HCT116 (cell line): ENCODE measurements around the gene GNAS. TPM values are rescaled to one million over a fixed set of nuclear protein-coding genes. Genes with fewer than 3 reads are reported as not detected.

Experiments
- ATAC-seq: fragments of 200-7000 bp; cut with Tn5 transposase; 2 replicates; pipeline ENCODE4 v1.9.1; 2020; ENCODE audit warnings: mild to moderate bottlenecking, moderate library complexity
- BruUV-seq: library from RNA; stranded (reverse); fragments of 400-500 nt; replicated peaks from 2 replicates; lab custom pipeline; 2021; lab: Mats Ljungman, UMichigan
- CTCF ChIA-PET: fragments of 300-600 bp; sonication (Branson Sonifier 250); formaldehyde crosslinking; loops from one replicate; lab custom pipeline; 2021; ENCODE audit warnings: antibody characterized with exemption; lab: Charles Lee
- POLR2A ChIA-PET: fragments of 300-600, 350-600 bp; sonication (Branson Sonifier 250); formaldehyde crosslinking; loops from one replicate; lab custom pipeline; 2021; ENCODE audit warnings: antibody characterized with exemption; lab: Charles Lee
- RAD21 ChIA-PET, 2 experiments: fragments of 300-600 bp; sonication (Branson Sonifier 250); formaldehyde crosslinking; loops; one replicate each; lab custom pipeline; 2023; ENCODE audit warnings: low total read pairs in 2 of 2; ENCODE audit not compliant: uncharacterized antibody in 2 of 2, unreplicated experiment in 2 of 2, low non-redundant PET in 1 of 2; lab: Charles Lee
- DNase-seq: peaks from one replicate; pipeline ENCODE4 v3.0.0-alpha.2; 2010; ENCODE audit warnings: low read depth, low spot score
- H2AFZ ChIP-seq: fragments of 200-600 bp; shearing (Covaris generic), sonication (generic); 2 replicates; pipeline ENCODE4 v1.6.1; 2017; ENCODE audit warnings: low read depth, mixed run types, mixed read lengths, antibody characterized with exemption, low read length; ENCODE audit not compliant: poor library complexity, severe bottlenecking
- H3K27ac ChIP-seq: 2 replicates; pipeline ENCODE4 v1.5.1; 2012; ENCODE audit warnings: low read depth, low read length
- H3K27me3 ChIP-seq: fragments of 200-600 bp; sonication (generic); 2 replicates; pipeline ENCODE4 v1.6.1; 2016; ENCODE audit warnings: mixed run types, low read length, mixed read lengths; ENCODE audit not compliant: insufficient read depth
- H3K36me3 ChIP-seq, 2 experiments: fragments of 200-500 bp in 1 of 2; fragments of 200-600 bp in 1 of 2; sonication (Bioruptor generic) in 1 of 2; sonication (generic) in 1 of 2; 2 replicates each; pipeline versions ENCODE4 v1.5.1 to v1.6.1; 2014 to 2016; ENCODE audit warnings: low read length in 2 of 2, inconsistent platforms in 1 of 2, mixed read lengths in 1 of 2, mixed run types in 1 of 2; ENCODE audit not compliant: insufficient read depth in 2 of 2, control insufficient read depth in 1 of 2
- H3K4me1 ChIP-seq, 2 experiments: fragments of 200-600 bp in 1 of 2; sonication (generic) in 1 of 2; 2 replicates each; pipeline versions ENCODE4 v1.5.1 to v1.6.1; 2012 to 2017; ENCODE audit warnings: low read length in 2 of 2, inconsistent platforms in 1 of 2, mild to moderate bottlenecking in 1 of 2, mixed read lengths in 1 of 2, mixed run types in 1 of 2, moderate library complexity in 1 of 2; ENCODE audit not compliant: insufficient read depth in 2 of 2, control insufficient read depth in 1 of 2
- H3K4me2 ChIP-seq: fragments of 200-600 bp; sonication (generic); 2 replicates; pipeline ENCODE4 v1.6.1; 2017; ENCODE audit warnings: mixed run types, low read length, mixed read lengths
- H3K4me3 ChIP-seq, 2 experiments: fragments of 200-600 bp in 1 of 2; sonication (generic) in 1 of 2; replicated peaks in 1 of 2; 2 replicates each; pipeline ENCODE4 v1.5.1; 2011 to 2016; ENCODE audit warnings: low read length in 2 of 2, control low read depth in 1 of 2, low read depth in 1 of 2, mild to moderate bottlenecking in 1 of 2, mixed read lengths in 1 of 2, mixed run types in 1 of 2
- H3K79me2 ChIP-seq: fragments of 200-600 bp; sonication (generic); 2 replicates; pipeline ENCODE4 v1.6.1; 2017; ENCODE audit warnings: mild to moderate bottlenecking, mixed run types, low read length, moderate library complexity, mixed read lengths; ENCODE audit not compliant: insufficient read depth
- H3K9ac ChIP-seq: fragments of 200-600 bp; sonication (generic); 2 replicates; pipeline ENCODE4 v1.6.1; 2016; ENCODE audit warnings: low read length, mixed read lengths
- H3K9me2 ChIP-seq: fragments of 200-600 bp; sonication (generic), shearing (Covaris generic); 2 replicates; pipeline ENCODE4 v1.6.1; 2017; ENCODE audit warnings: mixed run types, mild to moderate bottlenecking, moderate library complexity; ENCODE audit not compliant: insufficient read depth
- H3K9me3 ChIP-seq, 2 experiments: fragments of 200-500 bp in 1 of 2; fragments of 200-600 bp in 1 of 2; sonication (Bioruptor generic) in 1 of 2; sonication (generic) in 1 of 2; 2 replicates each; pipeline ENCODE4 v1.6.1; 2014 to 2017; ENCODE audit warnings: low read length in 2 of 2, mixed read lengths in 2 of 2, inconsistent platforms in 1 of 2, low read depth in 1 of 2, mild to moderate bottlenecking in 1 of 2, mixed run types in 1 of 2, moderate library complexity in 1 of 2; ENCODE audit not compliant: control insufficient read depth in 1 of 2, insufficient read depth in 1 of 2
- H4K20me1 ChIP-seq: fragments of 200-600 bp; sonication (generic), shearing (Covaris generic); 2 replicates; pipeline ENCODE4 v1.6.1; 2017; ENCODE audit warnings: mixed run types, mild to moderate bottlenecking, moderate library complexity; ENCODE audit not compliant: insufficient read depth
- EGR1 ChIP-seq: IDR thresholded peaks from 2 replicates; pipeline ENCODE4 v1.6.1; 2012; ENCODE audit warnings: low read depth
- ELF1 ChIP-seq: IDR thresholded peaks from 2 replicates; pipeline ENCODE4 v1.6.1; 2012; ENCODE audit warnings: low read depth, borderline replicate concordance
- EZH2phosphoT487 ChIP-seq: fragments of 200-600 bp; IDR thresholded peaks from 2 replicates; pipeline ENCODE4 v1.6.1; 2018; ENCODE audit warnings: antibody characterized with exemption, borderline replicate concordance
- FOSL1 ChIP-seq: IDR thresholded peaks from 2 replicates; pipeline ENCODE4 v1.6.1; 2012; ENCODE audit warnings: low read depth
- JUND ChIP-seq: IDR thresholded peaks from 2 replicates; pipeline ENCODE4 v1.6.1; 2012
- MAX ChIP-seq: IDR thresholded peaks from 2 replicates; pipeline ENCODE4 v1.6.1; 2012
- POLR2A ChIP-seq: IDR thresholded peaks from 2 replicates; pipeline ENCODE4 v1.7.0; 2011; ENCODE audit warnings: borderline replicate concordance; ENCODE audit not compliant: insufficient read depth, insufficient read length; ENCODE audit errors: extremely low read depth
- RAD21 ChIP-seq: IDR thresholded peaks from 2 replicates; pipeline ENCODE4 v1.6.1; 2012; ENCODE audit warnings: low read depth, mild to moderate bottlenecking
- SIN3A ChIP-seq: IDR thresholded peaks from 2 replicates; pipeline ENCODE4 v1.6.1; 2012; ENCODE audit warnings: low read depth
- SRF ChIP-seq: IDR thresholded peaks from 2 replicates; pipeline ENCODE4 v1.6.1; 2012; ENCODE audit warnings: low read depth
- YY1 ChIP-seq: IDR thresholded peaks from 2 replicates; pipeline ENCODE4 v1.6.1; 2011; ENCODE audit warnings: low read length, low read depth, moderate library complexity, mild to moderate bottlenecking; ENCODE audit not compliant: insufficient replicate concordance; ENCODE audit errors: extremely low read depth
- ZFX ChIP-seq: fragments of 450-650 bp; IDR thresholded peaks from 2 replicates; pipeline ENCODE4 v1.6.1; 2017
- intact Hi-C: fragments of 100-400 bp; cut with micrococcal nuclease; formaldehyde crosslinking; loops from 2 replicates; pipeline ENCODE4 v1.10.0; 2022
- total RNA-seq: library from RNA; stranded (reverse); gene quantifications from one replicate; pipeline ENCODE4 v1.2.1, GENCODE V29; 2021; ENCODE audit not compliant: unreplicated experiment
- TF ChIP-seq, protein P1 (sequence below), 3 experiments: fragments of 200-600 bp in 1 of 3; sonication (generic) in 1 of 3; IDR thresholded peaks in 2 of 3; conservative IDR thresholded peaks in 1 of 3; 2 replicates each; pipeline ENCODE4 v1.5.1; 2012 to 2017; ENCODE audit warnings: low read depth in 2 of 3, low read length in 2 of 3, antibody characterized with exemption in 1 of 3, borderline replicate concordance in 1 of 3, control low read depth in 1 of 3, mild to moderate bottlenecking in 1 of 3, mixed read lengths in 1 of 3, mixed run types in 1 of 3, moderate library complexity in 1 of 3; ENCODE audit not compliant: insufficient read depth in 1 of 3
- TF ChIP-seq, protein P2 (sequence below): IDR thresholded peaks from 2 replicates; pipeline ENCODE4 v1.6.1; 2012
- TF ChIP-seq, protein P3 (sequence below): IDR thresholded peaks from 2 replicates; pipeline ENCODE4 v1.6.1; 2011; ENCODE audit warnings: mild to moderate bottlenecking, low read length, moderate library complexity; ENCODE audit not compliant: insufficient replicate concordance; ENCODE audit errors: extremely low read depth

GNAS gene
- total RNA-seq, 1 experiment from 2014 or later: 699 TPM

DNA sequence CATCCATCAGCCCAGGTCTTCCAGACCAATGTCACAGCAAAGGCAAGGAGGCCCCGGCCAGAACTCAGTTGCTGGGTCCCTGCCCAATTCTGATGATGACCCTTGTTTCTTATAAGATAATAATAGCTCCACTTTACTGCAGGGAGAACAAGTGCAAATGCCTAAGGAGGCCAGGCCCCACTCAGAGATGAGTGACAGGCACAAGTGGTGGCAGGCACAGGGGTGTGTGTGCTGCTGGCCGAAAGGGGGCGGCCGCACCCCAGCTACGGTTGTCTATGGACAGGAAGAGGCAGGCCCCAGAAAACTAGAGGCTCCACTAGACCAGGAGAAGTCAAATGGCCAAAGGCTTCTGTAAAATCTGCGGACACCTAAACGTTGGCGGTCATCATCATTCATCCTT is 30.4 kb upstream of the GNAS start:
- H3K4me1 ChIP-seq: no peaks in the 10 kb centered on the region
- RAD21 ChIA-PET: no interaction called here
- POLR2A ChIA-PET: no interaction called here
- H4K20me1 ChIP-seq: no peaks in the 10 kb centered on the region
- H3K36me3 ChIP-seq: no peaks in the 10 kb centered on the region
- no peak overlapping the region for H3K4me3 ChIP-seq
- H2AFZ ChIP-seq: no peak overlapping the region
- no peak for DNase-seq
- no peaks in the 10 kb centered on the region for H3K79me2 ChIP-seq
- BruUV-seq: no TSS peak
- H3K9me3 ChIP-seq: no peaks in the 10 kb centered on the region
- intact Hi-C loops: no loop called here
- no peak for TF ChIP-seq EGR1
- no peak for TF ChIP-seq ELF1
- no peak for TF ChIP-seq POLR2A
- no peak for TF ChIP-seq MAX
- TF ChIP-seq FOSL1: no peak
- no peak for TF ChIP-seq EZH2phosphoT487
- TF ChIP-seq, protein P1, sequence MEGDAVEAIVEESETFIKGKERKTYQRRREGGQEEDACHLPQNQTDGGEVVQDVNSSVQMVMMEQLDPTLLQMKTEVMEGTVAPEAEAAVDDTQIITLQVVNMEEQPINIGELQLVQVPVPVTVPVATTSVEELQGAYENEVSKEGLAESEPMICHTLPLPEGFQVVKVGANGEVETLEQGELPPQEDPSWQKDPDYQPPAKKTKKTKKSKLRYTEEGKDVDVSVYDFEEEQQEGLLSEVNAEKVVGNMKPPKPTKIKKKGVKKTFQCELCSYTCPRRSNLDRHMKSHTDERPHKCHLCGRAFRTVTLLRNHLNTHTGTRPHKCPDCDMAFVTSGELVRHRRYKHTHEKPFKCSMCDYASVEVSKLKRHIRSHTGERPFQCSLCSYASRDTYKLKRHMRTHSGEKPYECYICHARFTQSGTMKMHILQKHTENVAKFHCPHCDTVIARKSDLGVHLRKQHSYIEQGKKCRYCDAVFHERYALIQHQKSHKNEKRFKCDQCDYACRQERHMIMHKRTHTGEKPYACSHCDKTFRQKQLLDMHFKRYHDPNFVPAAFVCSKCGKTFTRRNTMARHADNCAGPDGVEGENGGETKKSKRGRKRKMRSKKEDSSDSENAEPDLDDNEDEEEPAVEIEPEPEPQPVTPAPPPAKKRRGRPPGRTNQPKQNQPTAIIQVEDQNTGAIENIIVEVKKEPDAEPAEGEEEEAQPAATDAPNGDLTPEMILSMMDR (IDR thresholded peaks at IDR 0.05 in 2 of 3, conservative IDR thresholded peaks at IDR 0.05 in 1 of 3; ENCODE audit: borderline replicate concordance in 1 of 3, insufficient read depth in 1 of 3, low read depth in 2 of 3, low read length in 2 of 3): no peak
- TF ChIP-seq SIN3A: no peak
- no peak for TF ChIP-seq JUND
- no peak for TF ChIP-seq RAD21
- TF ChIP-seq SRF: no peak
- no peak for TF ChIP-seq ZFX
- TF ChIP-seq, protein P2, sequence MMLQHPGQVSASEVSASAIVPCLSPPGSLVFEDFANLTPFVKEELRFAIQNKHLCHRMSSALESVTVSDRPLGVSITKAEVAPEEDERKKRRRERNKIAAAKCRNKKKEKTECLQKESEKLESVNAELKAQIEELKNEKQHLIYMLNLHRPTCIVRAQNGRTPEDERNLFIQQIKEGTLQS: no peak
- no peak for TF ChIP-seq YY1
- TF ChIP-seq, protein P3, sequence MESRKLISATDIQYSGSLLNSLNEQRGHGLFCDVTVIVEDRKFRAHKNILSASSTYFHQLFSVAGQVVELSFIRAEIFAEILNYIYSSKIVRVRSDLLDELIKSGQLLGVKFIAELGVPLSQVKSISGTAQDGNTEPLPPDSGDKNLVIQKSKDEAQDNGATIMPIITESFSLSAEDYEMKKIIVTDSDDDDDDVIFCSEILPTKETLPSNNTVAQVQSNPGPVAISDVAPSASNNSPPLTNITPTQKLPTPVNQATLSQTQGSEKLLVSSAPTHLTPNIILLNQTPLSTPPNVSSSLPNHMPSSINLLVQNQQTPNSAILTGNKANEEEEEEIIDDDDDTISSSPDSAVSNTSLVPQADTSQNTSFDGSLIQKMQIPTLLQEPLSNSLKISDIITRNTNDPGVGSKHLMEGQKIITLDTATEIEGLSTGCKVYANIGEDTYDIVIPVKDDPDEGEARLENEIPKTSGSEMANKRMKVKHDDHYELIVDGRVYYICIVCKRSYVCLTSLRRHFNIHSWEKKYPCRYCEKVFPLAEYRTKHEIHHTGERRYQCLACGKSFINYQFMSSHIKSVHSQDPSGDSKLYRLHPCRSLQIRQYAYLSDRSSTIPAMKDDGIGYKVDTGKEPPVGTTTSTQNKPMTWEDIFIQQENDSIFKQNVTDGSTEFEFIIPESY: no peak
- CTCF ChIA-PET: no interaction called here
- H3K27me3 ChIP-seq: no peaks in the 10 kb centered on the region
- no peaks in the 10 kb centered on the region for H3K9me2 ChIP-seq
- H3K9ac ChIP-seq: no peak overlapping the region
- no peak for ATAC-seq
- H3K4me2 ChIP-seq: no peak overlapping the region
- no peak overlapping the region for H3K27ac ChIP-seq
